Measurements from ENCODE around the gene DYNC2LI1.

Gene DYNC2LI1

DNA sequence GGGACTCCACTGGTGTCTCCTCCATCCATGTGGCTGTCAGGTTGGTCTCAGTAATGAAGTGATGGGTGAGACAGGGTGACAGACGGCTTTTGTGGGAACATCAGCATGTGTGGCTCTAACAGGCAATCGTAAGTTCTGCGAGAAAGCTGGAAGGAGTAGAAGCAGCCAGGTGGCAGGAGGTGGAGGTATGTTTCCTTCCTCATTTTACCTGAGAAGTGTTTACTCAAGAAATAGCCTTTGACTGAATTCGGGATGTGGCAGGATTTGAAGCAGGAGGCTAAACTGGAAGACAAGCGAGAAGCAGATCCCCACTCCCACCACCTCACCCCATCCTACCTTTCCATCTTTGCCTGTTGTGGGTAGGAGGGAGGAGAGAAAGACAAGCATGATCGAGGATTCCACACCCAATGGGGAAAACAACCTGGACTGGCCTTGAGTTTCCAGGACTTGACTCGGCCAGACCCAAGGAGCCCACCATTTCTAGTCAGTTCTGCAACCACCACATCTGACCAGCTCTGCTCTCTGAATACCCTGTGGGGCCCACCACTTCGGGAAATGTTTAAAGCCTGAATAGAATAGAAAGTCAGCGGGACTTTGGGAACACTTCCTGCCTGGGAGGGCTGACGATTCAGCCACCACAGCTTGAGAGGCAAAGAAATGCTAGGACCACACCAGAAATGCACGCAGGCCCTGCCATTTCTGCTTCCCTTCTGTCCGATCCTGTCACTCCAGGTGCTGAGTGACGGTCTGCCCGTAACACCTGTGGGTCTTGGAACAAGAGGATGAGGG, 66.1 kb downstream of the DYNC2LI1 start:
- Mint-ChIP-seq H3K27ac (no peak overlapping the region), H3K27me3 (no peaks in the 10 kb centered on the region), H3K4me3 (no peak overlapping the region), H3K9me3 (no peaks in the 10 kb centered on the region), H3K4me1 (ENCODE audit: low read depth) (no peaks in the 10 kb centered on the region), H3K36me3 (ENCODE audit: low read depth) (no peaks in the 10 kb centered on the region)
- no peak for DNase-seq

DNA sequence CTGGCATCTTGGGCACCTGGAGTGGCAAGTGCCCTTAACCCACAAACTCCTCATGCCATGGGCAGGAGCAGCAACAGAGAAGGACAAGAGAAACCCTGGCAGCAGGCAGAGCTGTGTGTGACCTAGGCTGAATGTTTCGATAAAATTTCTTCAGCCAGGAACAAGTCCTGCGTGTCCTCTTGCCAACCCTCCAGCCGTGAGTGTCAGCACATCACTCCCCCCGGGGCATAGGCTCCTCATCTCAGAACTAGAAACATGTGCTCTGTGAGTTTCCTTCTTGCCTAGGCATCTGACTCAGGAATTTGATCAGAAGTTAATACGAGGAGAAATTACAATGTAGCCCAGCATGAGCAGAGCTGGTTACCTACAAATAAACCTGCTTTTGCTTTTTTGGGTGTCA, 67.1 kb downstream of the DYNC2LI1 start:
- no peak for DNase-seq
- Mint-ChIP-seq H3K9me3 (no peaks in the 10 kb centered on the region), H3K4me3 (no peak overlapping the region), H3K27me3 (no peaks in the 10 kb centered on the region), H3K4me1 (ENCODE audit: low read depth) (no peaks in the 10 kb centered on the region), H3K36me3 (ENCODE audit: low read depth) (no peaks in the 10 kb centered on the region), H3K27ac (no peak overlapping the region)

DNA sequence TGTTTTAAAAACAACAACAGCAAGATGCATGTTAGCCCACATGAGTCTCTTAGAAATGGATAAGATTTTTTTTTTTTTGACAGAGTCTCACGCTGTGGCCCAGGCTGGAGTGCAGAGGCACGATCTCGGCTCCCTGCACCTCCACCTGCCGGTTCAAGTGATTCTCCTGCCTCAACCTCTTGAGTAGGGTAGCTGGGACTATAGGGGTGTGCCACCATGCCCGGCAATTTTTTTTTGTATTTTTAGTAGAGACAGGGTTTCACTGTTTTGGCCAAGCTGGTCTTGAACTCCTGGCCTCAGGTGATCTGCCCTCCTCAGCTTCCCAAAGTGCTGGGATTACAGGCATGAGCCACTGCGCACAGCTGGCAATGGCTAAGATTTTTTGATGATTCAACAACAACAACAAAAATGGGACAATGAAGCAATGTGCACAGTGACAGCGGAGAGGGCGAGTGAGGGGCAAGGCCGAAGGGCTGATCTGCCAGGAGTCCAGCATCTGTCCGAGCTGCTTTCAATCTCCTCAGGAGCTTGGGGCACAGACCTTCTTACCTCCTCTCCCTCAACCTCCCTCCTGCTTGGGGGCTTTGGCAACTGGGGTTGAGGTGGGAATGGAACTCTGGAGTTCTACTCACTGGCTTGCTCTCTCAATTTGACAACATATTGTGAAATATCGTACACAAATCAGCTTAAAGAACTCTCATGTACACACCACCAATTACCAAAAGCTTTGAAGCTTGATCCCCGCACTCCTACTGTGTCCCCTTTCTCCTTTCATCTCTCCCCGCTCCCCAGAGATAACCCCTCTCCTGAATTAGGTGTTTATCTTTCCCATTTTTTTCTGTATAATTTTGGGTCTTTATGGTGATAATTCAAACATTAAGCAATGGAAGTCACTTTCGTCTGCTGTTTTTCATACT, 68.4 kb downstream of the DYNC2LI1 start:
- no peaks in the 10 kb centered on the region for H3K36me3 Mint-ChIP-seq (ENCODE audit: low read depth)

DNA sequence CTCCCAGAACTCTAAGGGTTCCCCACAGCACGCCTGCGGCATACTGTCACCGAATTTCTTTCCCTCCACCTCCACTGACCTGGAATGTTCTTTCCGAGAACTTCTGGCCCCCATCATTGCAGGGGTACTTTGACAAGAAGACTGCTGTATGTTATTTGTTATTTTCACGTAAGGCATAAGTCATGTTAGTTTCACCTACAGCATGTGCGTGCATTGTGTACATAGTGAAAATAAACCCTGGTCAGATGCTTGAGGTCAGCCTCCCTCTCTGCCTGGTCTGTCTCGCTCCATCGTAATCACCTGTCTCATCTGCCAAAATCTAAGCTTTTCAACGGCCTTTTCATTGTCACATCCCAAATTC, 69.0 kb downstream of the DYNC2LI1 start:
- Mint-ChIP-seq H3K27me3 (no peaks in the 10 kb centered on the region), H3K9me3 (no peaks in the 10 kb centered on the region), H3K27ac (no peak overlapping the region), H3K4me3 (no peak overlapping the region), H3K36me3 (ENCODE audit: low read depth) (no peaks in the 10 kb centered on the region), H3K4me1 (ENCODE audit: low read depth) (no peaks in the 10 kb centered on the region)
- no peak for DNase-seq

More for the DNA sequence above, 68.4 kb downstream of the DYNC2LI1 start:
- no peak overlapping the region for H3K27ac Mint-ChIP-seq
- H3K27me3 Mint-ChIP-seq: no peaks in the 10 kb centered on the region
- DNase-seq: no peak
- no peaks in the 10 kb centered on the region for H3K4me1 Mint-ChIP-seq (ENCODE audit: low read depth)
- H3K4me3 Mint-ChIP-seq: no peak overlapping the region
- H3K9me3 Mint-ChIP-seq: no peaks in the 10 kb centered on the region

DNA sequence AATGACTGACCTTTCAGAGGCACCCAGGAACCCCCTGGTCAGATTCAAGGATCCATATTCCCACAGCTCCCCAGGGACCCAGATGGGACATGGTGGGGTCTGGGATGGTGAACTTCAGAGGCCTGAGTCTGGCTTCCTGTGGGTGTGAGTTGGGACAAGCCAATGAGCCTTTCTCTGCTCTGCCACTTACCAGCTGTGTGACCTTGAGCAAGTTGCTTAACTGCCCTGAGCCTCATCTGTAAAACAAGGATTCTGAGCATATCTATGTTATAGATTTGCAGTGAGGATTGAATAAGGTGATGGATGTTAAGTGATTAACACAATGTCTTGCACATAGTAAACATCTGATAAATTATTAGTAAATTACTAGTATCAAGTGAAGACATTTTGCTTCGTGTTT, 71.3 kb downstream of the DYNC2LI1 start:
- no peaks in the 10 kb centered on the region for H3K4me1 Mint-ChIP-seq (ENCODE audit: low read depth)
- no peaks in the 10 kb centered on the region for H3K36me3 Mint-ChIP-seq (ENCODE audit: low read depth)
- H3K9me3 Mint-ChIP-seq: no peaks in the 10 kb centered on the region
- H3K27me3 Mint-ChIP-seq: peaks cover 6% of the 10 kb centered on the region
- no peak for DNase-seq
- no peak overlapping the region for H3K27ac Mint-ChIP-seq
- H3K4me3 Mint-ChIP-seq: no peak overlapping the region

DNA sequence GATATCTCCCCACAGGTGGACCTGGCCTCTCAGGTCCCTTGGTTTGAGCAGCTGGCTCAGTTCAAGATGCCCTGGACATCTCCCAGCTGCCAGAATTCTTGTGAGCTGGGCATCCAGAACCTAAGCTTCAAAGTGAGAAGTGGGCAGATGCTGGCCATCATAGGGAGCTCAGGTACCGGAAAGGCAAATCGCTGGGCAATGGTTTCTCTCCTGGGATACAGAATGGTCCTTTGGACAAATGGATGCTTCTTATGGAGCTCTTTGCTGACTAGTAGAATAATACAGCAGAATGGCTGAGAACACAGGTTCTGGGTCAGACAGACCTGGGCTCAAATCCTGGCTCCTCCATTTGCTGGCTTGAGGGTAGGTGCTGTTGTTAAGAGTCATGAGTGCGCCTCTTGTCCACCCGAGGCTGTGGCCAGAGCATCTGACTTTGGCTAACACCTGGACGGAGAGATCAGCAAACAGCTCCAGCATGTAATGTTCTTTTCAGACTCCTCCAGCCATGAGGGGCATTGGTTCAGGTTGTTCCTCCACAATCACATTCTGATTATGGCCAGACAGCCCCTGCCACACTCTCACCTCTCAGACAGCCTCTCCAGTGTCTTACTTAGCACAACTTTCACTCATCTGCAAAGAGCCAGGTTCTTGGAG, 72.4 kb downstream of the DYNC2LI1 start:
- Mint-ChIP-seq H3K27ac (no peak overlapping the region), H3K27me3 (peaks cover 11% of the 10 kb centered on the region), H3K36me3 (ENCODE audit: low read depth) (no peaks in the 10 kb centered on the region), H3K9me3 (no peaks in the 10 kb centered on the region), H3K4me3 (no peak overlapping the region), H3K4me1 (ENCODE audit: low read depth) (no peaks in the 10 kb centered on the region)
- no peak for DNase-seq

DNA sequence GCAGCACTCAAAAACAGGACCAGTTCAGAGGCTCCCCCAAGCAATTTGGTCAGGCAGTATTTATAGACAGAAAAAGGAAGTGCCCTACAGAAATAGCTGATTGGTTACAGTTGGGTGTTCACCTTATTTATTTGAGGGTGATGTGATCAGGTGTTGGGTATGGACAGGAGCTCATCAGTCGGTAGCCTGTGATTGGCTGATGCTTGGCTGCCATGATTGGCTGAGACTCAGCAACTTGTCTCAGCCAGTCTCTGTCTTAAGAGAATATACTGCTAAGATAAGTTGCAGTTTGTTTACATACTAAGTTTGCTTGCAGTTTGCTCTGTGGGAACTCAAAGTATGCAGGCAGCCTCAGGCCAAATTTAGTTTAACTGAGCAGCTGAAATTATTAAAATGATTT, 74.4 kb downstream of the DYNC2LI1 start:
- Mint-ChIP-seq H3K36me3 (ENCODE audit: low read depth) (no peaks in the 10 kb centered on the region), H3K4me3 (no peak overlapping the region), H3K9me3 (no peaks in the 10 kb centered on the region), H3K27ac (no peak overlapping the region), H3K4me1 (ENCODE audit: low read depth) (no peaks in the 10 kb centered on the region), H3K27me3 (peaks cover 27% of the 10 kb centered on the region)
- DNase-seq: no peak

DNA sequence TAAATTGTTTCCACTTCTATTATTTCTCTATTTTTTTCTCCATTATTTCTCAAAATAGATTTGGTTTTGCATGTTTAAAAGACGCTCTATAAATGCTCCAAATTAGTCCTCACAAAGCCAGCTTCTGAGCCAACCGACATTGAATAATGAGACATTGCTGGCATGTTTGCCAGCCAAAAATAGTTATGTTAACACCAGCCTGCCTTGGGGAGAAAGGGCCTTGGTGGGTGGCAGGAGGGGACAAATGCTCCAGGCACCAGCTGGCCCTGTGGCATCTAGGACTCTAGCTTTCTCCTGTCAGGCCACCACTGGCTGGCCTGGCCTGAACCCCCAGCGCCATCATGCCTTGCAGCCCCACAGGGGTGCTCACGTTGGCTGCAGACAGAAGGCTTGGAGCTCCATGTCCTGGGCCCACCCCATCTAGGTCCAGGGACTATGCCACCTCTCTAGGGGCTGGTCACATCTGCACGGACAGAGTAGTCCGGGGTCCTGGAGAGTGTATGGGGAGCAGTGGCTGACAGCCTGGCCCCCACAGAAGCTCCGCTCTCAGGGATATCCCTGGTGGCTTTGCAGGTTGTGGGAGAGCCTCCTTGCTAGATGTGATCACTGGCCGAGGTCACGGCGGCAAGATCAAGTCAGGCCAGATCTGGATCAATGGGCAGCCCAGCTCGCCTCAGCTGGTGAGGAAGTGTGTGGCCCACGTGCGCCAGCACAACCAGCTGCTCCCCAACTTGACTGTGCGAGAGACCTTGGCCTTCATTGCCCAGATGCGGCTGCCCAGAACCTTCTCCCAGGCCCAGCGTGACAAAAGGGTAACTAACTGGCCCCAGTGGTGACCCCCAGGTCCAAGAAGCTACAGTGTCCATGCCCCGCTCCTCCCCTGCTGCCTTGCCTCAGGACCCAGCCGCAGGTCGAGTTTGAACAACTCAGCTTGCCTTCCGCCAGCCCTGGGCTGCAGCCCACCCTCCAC, 77.5 kb downstream of the DYNC2LI1 start:
- Mint-ChIP-seq H3K4me3 (no peak overlapping the region), H3K27me3 (peaks cover 50% of the 10 kb centered on the region), H3K36me3 (ENCODE audit: low read depth) (no peaks in the 10 kb centered on the region), H3K27ac (no peak overlapping the region), H3K9me3 (no peaks in the 10 kb centered on the region), H3K4me1 (ENCODE audit: low read depth) (no peaks in the 10 kb centered on the region)
- DNase-seq: no peak

DNA sequence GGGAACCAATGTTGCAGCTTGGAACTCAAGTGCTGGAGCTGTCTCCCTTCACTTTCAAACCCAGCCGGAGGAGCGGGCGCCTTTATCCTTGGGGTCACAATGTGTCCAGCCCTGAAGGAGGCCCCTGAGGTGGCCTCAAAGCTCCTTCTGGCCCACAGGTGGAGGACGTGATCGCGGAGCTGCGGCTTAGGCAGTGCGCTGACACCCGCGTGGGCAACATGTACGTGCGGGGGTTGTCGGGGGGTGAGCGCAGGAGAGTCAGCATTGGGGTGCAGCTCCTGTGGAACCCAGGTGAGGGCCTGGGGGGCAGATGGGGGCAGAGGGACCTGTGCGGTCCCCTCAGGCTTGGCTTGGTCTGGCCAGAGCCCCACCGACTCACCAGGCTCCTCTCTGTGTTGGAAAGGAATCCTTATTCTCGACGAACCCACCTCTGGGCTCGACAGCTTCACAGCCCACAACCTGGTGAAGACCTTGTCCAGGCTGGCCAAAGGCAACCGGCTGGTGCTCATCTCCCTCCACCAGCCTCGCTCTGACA, 78.4 kb downstream of the DYNC2LI1 start:
- no peak overlapping the region for H3K4me3 Mint-ChIP-seq
- H3K36me3 Mint-ChIP-seq (ENCODE audit: low read depth): no peaks in the 10 kb centered on the region
- no peaks in the 10 kb centered on the region for H3K4me1 Mint-ChIP-seq (ENCODE audit: low read depth)
- H3K27me3 Mint-ChIP-seq: peaks cover 59% of the 10 kb centered on the region
- DNase-seq: no peak
- no peak overlapping the region for H3K27ac Mint-ChIP-seq
- H3K9me3 Mint-ChIP-seq: no peaks in the 10 kb centered on the region

DNA sequence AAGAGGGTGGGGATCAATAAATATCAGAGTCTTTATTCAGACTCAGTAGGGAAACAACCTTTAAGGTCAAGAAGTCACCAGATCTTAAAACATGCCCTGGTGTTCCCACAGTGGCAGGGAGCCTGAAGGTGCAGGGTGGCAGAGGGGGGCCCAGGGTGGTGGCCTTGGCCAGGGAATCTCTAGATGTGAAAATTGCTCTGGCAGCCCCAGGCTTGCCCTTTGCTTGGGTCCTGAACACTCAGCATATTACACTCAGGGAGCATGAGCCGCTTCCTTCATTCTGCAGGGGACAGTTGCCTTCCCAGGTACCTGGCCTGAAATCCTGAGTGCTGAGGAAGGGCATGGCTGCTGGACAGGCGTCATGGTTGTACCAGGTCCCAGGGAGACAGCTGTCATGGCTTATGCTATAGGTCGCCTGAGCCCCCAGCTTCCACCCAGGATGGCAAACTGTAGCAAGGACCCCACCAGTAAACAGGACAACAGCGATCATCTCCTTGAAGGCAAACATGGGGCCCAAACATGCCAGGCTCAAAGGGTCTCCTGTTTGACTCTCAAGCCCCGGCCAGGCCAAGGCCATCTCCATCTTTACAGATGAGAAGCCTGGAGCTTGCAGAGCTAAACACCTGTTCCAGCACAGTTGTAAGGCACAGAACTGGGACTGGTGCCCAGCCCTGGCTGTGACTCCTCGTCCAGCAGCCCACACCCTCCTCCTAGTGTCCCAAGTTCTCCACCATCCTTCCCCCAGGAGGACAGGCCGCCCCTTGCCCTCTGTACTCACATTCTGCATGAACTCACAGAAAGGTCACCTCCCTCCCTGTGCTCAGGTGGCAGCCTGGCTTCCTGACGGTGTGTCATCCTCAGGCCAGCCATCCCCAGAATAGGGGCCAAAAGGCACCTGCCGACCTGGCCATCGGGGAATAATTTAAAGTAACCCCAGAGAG, 79.6 kb downstream of the DYNC2LI1 start:
- H3K4me1 Mint-ChIP-seq (ENCODE audit: low read depth): no peaks in the 10 kb centered on the region
- no peak for DNase-seq
- no peaks in the 10 kb centered on the region for H3K36me3 Mint-ChIP-seq (ENCODE audit: low read depth)
- H3K27ac Mint-ChIP-seq: no peak overlapping the region
- H3K9me3 Mint-ChIP-seq: no peaks in the 10 kb centered on the region
- H3K4me3 Mint-ChIP-seq: no peak overlapping the region
- peaks cover 70% of the 10 kb centered on the region for H3K27me3 Mint-ChIP-seq

DNA sequence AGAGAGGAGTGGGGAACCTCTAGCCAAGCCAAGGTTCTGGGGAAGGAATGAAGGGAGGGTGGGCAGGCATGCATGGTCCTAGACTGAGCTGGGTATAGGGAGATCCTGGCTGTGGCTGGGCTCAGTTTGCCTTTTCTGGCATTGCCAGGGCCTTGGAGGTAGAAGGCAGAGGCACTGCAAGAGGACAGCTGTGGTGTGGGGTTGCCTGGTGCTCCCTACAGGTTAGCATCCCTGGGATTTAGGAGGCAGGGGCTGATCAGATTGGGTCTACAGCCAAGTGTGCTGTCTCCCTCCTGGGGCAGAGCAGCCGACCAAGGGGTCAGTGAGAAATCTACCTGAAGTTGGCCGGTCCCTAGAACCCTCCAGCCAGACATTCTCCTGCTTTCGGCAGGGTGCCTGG, 80.8 kb downstream of the DYNC2LI1 start:
- Mint-ChIP-seq H3K27me3 (peaks cover 79% of the 10 kb centered on the region), H3K4me1 (ENCODE audit: low read depth) (no peaks in the 10 kb centered on the region), H3K4me3 (no peak overlapping the region), H3K36me3 (ENCODE audit: low read depth) (no peaks in the 10 kb centered on the region), H3K9me3 (no peaks in the 10 kb centered on the region), H3K27ac (no peak overlapping the region)
- no peak for DNase-seq

DNA sequence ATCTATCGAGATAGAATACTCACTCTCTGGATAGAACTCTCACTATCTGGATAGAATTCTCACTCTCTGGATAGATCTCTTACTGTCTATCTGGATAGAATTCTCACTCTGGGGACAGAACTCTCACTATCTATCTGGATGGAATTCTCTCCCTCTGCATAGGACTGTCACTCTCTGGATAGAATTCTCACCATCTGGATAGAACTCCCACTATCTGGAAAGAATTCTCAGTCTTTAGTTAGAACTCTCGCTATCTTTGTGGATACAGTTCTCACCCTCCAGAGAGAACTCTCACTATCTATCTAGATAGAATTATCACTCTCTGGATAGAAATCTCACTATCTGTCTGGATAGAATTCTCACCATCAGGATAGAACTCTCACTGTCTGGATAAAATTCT, 81.5 kb downstream of the DYNC2LI1 start:
- Mint-ChIP-seq H3K4me3 (no peak overlapping the region), H3K4me1 (ENCODE audit: low read depth) (no peaks in the 10 kb centered on the region), H3K27me3 (peaks cover 79% of the 10 kb centered on the region), H3K36me3 (ENCODE audit: low read depth) (no peaks in the 10 kb centered on the region), H3K9me3 (no peaks in the 10 kb centered on the region), H3K27ac (no peak overlapping the region)
- DNase-seq: no peak

All from activated T-cell treated with anti-CD3 and anti-CD28 coated beads, Interleukin-2, amount 50 U/mL, for 24 hours (primary cell).